ENCODE results near the gene TMEM97. TPM values are rescaled to one million over a fixed set of nuclear protein-coding genes. Genes with fewer than 3 reads are reported as not detected.

The TMEM97 gene
- total RNA-seq, 1 experiment from 2014 or later = 55.6 TPM

- H3K4me2 ChIP-seq (ENCODE audit: low read length) = peak overlapping the region; percentile 69
- ATAC-seq = peak; percentile 85
- no peak for TF ChIP-seq ZNF274 (IDR thresholded peaks at IDR 0.05; ENCODE audit: low read depth, low read length)
- no peak for TF ChIP-seq ZFX (IDR thresholded peaks at IDR 0.05)
- TF ChIP-seq REST (IDR thresholded peaks at IDR 0.05; ENCODE audit: low read depth) = no peak
- no peak for TF ChIP-seq ELF1 (IDR thresholded peaks at IDR 0.05; ENCODE audit: borderline replicate concordance, low read depth)
- TF ChIP-seq ZBTB33 (IDR thresholded peaks at IDR 0.05; ENCODE audit: extremely low read depth, insufficient replicate concordance, low read length) = no peak
- TF ChIP-seq POLR2AphosphoS5 (IDR thresholded peaks at IDR 0.05; ENCODE audit: low read depth, low read length) = no peak
- no peak for TF ChIP-seq SIN3A (IDR thresholded peaks at IDR 0.05; ENCODE audit: low read depth)
- no peak for TF ChIP-seq EZH2phosphoT487 (IDR thresholded peaks at IDR 0.05; ENCODE audit: borderline replicate concordance)
- TF ChIP-seq, protein P1, sequence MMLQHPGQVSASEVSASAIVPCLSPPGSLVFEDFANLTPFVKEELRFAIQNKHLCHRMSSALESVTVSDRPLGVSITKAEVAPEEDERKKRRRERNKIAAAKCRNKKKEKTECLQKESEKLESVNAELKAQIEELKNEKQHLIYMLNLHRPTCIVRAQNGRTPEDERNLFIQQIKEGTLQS (IDR thresholded peaks at IDR 0.05) = no peak
- no peak for TF ChIP-seq SRF (IDR thresholded peaks at IDR 0.05; ENCODE audit: low read depth)
- TF ChIP-seq CTCF (IDR thresholded peaks at IDR 0.05 in 2 of 3, conservative IDR thresholded peaks at IDR 0.05 in 1 of 3; ENCODE audit: borderline replicate concordance in 1 of 3, insufficient read depth in 1 of 3, low read depth in 2 of 3, low read length in 2 of 3) = no peak
- TF ChIP-seq EZH2 (IDR thresholded peaks at IDR 0.05) = no peak
- TF ChIP-seq EGR1 (IDR thresholded peaks at IDR 0.05; ENCODE audit: low read depth) = peak; percentile 49; the same call in 1 of the 2 replicates
- peak; percentile 58; the same call in 1 of the 2 replicates for TF ChIP-seq SP1 (IDR thresholded peaks at IDR 0.05; ENCODE audit: low read depth)
- 0 out of 2 replicates have a peak, but pooled peaks have one; percentile 53 for TF ChIP-seq CEBPB (IDR thresholded peaks at IDR 0.05; ENCODE audit: low read depth)
- no peak for TF ChIP-seq RAD21 (IDR thresholded peaks at IDR 0.05; ENCODE audit: low read depth)
- TF ChIP-seq FOSL1 (IDR thresholded peaks at IDR 0.05; ENCODE audit: low read depth) = peak; percentile 47
- no peak for TF ChIP-seq TCF7L2 (IDR thresholded peaks at IDR 0.05; ENCODE audit: borderline replicate concordance, extremely low read depth, insufficient read depth, insufficient read length)
- TF ChIP-seq JUND (IDR thresholded peaks at IDR 0.05) = peak; percentile 46; the same call in 1 of the 2 replicates
- peak; percentile 45; the same call in 1 of the 2 replicates for TF ChIP-seq CBX3 (IDR thresholded peaks at IDR 0.05; ENCODE audit: low read depth)
- TF ChIP-seq, protein P2, sequence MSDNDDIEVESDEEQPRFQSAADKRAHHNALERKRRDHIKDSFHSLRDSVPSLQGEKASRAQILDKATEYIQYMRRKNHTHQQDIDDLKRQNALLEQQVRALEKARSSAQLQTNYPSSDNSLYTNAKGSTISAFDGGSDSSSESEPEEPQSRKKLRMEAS (IDR thresholded peaks at IDR 0.05) = peak; percentile 52; the same call in 1 of the 2 replicates
- TF ChIP-seq POLR2A (IDR thresholded peaks at IDR 0.05; ENCODE audit: borderline replicate concordance, extremely low read depth, insufficient read depth, insufficient read length) = no peak
Observed at GRCh38 chr17:28282596-28282995, 36.4 kb upstream of the TMEM97 start.

More at GRCh38 chr17:28282596-28282995, 36.4 kb upstream of the TMEM97 start:
- Histone ChIP-seq H3K4me3 (replicated peaks in 1 of 2; ENCODE audit: low read depth in 1 of 2, low read length in 2 of 2) (no peak overlapping the region; a peak in 1 of 4 replicates), H4K20me1 (ENCODE audit: insufficient read depth) (no peaks in the 10 kb centered on the region), H3K27ac (ENCODE audit: low read depth, low read length) (peak overlapping the region; percentile 64; the same call in 1 of the 2 replicates), H3K79me2 (ENCODE audit: insufficient read depth, low read length) (no peaks in the 10 kb centered on the region), H3K9ac (ENCODE audit: low read length) (peak overlapping the region; percentile 34; the same call in 1 of the 2 replicates), H3K9me3 (ENCODE audit: control insufficient read depth in 1 of 2, insufficient read depth in 1 of 2, low read depth in 1 of 2, low read length in 2 of 2) (no peaks in the 10 kb centered on the region), H2AFZ (ENCODE audit: low read depth, low read length, poor library complexity, severe bottlenecking) (peak overlapping the region; percentile 98), H3K27me3 (ENCODE audit: insufficient read depth, low read length) (no peaks in the 10 kb centered on the region), H3K9me2 (ENCODE audit: insufficient read depth) (no peaks in the 10 kb centered on the region), H3K4me1 (ENCODE audit: control insufficient read depth in 1 of 2, insufficient read depth in 2 of 2, low read length in 2 of 2) (peaks cover 26 to 43% of the 10 kb centered on the region in 2 experiments), H3K36me3 (ENCODE audit: control insufficient read depth in 1 of 2, insufficient read depth in 2 of 2, low read length in 2 of 2) (no peaks in the 10 kb centered on the region)
- ChIA-PET CTCF (no interaction called here), POLR2A (interaction anchor here (1.6 kb wide), 1 partner anchor 13 kb away, joined by 3 read pairs; no protein-coding TSS in a partner anchor), RAD21 (ENCODE audit: low non-redundant PET in 1 of 2, low total read pairs in 2 of 2, uncharacterized antibody in 2 of 2, unreplicated experiment in 2 of 2) (no interaction called here)
- intact Hi-C loops (cut with micrococcal nuclease) = no loop called here
- DNase-seq (ENCODE audit: low read depth, low spot score) = peak; percentile 21
- BruUV-seq (replicated peaks) = no TSS peak
